Activated T-cell treated with anti-CD3 and anti-CD28 coated beads for 4 hours (primary cell): ENCODE results near the gene PRSS21.

Source experiments
- DNase-seq: peaks from one replicate; pipeline ENCODE4 v3.0.0-alpha.2; 2020

The PRSS21 gene, protein sequence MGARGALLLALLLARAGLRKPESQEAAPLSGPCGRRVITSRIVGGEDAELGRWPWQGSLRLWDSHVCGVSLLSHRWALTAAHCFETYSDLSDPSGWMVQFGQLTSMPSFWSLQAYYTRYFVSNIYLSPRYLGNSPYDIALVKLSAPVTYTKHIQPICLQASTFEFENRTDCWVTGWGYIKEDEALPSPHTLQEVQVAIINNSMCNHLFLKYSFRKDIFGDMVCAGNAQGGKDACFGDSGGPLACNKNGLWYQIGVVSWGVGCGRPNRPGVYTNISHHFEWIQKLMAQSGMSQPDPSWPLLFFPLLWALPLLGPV

DNA sequence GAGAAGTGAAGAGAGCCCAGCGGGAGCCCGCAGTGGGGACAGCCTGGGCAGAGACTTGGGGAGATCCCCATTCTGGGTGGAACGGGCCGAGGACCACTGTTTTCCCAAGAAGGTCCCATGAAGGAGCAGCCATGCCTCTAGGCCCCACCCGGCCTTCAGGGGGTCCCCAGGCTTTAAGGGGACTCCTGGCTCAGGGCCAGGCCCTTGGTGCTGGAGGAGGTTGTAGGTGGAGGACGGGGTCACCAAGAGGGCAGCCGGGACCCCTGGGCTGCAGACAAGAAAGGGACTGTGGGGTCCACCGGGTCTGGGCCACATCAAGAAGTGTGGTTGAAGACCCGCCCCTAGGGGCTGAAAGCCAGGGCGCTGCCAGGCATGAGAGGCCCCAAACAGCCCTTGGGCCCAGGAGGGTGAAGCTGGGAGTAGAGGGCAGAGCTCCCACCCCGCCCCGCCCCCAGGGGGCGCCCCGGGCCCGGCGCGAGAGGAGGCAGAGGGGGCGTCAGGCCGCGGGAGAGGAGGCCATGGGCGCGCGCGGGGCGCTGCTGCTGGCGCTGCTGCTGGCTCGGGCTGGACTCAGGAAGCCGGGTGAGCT, at the start of gene PRSS21:
Gene PRSS21 (plus strand): TSS at position 487 of the 589 bp plus-strand sequence. CDS start 32 bp downstream, at position 519.
- no peak for DNase-seq

- DNase-seq = no peak
Observed at GRCh38 chr16:2767891-2768290, 49.1 kb upstream of the PRSS21 start.

DNA sequence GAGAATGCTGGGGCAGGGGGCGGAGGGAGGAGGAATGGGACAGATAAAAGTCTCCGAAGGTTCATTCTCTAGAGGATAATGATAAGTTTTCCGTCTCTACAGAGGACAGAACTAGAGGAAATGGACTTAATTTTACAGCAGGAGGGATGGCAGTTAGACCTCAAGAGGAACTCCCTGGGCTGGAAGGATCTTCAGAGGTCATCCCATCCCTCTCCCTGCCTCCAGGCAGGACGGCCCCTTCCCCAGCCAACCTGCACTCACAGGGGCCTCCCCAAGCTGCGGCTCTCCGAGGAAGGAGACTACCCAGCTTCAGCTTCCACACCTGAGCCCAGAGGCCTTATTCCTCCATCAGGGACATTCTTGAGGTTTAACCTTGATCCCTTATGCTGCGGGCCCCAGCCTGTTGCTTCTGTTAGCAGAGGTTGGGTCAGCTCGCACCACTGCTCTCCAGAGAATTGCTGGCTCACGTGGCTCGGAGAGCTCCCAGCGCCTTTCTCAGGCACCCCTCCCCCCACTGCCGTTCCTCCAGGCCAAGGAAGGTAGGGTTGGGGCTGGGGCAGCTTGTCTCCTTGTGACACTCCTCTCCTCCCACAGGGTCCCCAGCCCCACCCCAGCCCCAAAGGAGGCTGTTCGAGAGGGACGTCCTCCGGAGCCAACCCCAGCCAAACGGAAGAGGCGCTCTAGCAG, 48.5 kb upstream of the PRSS21 start:
- DNase-seq = no peak

DNA sequence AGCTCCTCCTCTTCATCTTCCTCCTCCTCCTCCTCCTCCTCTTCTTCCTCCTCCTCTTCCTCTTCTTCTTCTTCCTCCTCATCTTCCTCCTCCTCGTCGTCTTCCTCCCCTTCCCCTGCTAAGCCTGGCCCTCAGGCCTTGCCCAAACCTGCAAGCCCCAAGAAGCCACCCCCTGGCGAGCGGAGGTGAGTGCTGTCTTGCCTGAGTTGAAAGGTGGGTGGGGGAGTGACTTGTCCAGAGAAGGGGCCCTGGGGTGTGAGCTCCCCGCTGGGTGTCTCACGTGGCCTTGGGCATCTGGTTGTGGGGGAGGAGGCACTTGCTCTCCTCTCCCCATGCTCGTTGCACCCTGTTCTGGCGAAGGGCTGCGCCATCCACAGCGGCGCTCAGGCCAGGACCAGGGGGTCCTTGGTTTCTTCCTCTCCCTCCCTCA, 47.9 kb upstream of the PRSS21 start:
- no peak for DNase-seq

DNA sequence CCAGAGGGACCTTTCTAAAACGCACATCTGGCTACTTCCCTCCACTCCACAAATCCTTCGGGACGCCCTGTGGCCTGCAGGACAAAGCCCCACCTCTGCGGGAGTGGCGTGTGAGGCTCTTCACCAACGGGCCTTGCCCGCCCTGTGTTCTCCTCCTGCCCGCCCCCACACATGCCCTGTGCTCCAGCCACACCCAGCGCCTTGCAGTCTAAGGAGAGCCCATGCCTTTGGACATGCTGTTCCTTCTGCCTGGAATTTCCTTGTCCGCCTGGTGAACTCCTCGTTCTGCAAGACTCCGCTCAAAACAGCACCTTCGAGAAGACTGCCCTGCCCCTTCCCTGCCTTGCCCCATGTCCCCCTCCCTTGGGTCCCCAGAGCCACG, 47.4 kb upstream of the PRSS21 start:
- no peak for DNase-seq

- no peak for DNase-seq
Observed at GRCh38 chr16:2770057-2770951, 46.7 kb upstream of the PRSS21 start.

- no peak for DNase-seq
Observed at GRCh38 chr16:2771496-2772402, 45.3 kb upstream of the PRSS21 start.

DNA sequence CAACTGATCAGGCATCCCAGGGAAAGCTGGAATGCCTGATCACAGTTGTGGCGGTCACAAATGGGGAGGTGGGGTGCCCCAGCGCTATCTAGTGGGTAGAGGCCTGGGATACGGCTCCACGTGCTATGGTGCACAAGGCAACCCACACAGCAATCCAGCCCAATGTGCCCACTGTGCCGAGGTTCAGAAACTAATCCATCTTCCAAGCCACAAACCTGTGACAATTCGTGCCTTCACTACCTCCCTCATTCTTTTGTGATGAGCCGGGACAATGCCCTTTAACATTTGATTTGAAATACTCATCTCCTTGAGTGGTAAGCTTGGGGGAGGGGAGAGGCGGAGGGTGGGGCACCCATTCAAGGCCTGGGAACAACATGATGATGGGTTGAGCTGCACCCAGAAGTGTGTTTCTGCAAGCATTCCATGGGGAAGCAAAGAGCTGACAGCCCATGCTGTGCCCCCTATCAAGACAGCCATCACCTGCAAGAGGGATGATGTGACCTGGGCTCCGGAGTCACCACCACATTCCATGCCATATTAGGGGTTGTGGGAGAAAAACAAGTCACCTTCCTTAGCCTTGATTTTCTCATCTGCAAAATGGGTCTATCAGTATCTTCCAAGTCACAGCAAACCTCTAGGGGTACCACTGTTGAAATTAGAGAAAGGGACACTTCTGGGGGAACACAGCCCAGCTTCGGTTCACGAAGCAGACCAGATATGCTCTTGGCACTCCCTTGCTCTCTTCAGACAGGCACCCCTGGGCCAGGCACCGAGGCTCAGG, 43.7 kb upstream of the PRSS21 start:
- DNase-seq = no peak

DNA sequence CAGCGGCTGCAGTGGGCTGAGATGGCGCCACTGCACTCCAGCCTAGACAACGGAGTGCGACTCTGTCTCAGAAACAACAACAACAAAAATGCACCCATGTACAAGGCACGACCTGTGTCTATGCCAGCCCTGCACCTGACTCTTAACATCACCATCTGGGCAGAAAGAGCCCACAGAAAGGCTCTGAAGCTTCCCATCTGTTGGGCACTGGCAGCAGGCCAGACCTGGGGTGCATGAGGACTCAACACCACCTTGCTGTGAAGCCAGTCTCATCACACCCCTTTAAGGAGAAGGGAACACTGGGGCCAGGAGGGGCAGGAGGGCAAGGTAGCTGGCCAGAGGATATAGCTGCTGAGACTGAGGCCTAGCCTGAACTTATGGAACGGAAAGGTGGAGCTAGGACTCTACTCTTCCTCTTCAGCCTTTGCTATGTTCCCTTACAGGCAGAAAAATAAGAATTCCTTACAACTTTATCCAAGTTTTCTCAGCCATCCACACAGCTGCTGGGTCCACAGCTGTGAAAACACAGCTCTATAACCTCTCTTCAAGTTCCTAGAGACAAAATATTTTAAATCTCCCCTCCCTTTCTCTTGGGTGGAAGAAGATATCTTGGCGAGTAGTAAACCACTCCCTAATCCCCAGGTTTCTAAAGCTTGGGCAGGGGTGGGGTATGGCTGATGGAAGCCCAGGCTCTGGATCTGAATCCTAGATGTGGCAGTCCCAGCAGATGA, 42.7 kb upstream of the PRSS21 start:
- no peak for DNase-seq

DNA sequence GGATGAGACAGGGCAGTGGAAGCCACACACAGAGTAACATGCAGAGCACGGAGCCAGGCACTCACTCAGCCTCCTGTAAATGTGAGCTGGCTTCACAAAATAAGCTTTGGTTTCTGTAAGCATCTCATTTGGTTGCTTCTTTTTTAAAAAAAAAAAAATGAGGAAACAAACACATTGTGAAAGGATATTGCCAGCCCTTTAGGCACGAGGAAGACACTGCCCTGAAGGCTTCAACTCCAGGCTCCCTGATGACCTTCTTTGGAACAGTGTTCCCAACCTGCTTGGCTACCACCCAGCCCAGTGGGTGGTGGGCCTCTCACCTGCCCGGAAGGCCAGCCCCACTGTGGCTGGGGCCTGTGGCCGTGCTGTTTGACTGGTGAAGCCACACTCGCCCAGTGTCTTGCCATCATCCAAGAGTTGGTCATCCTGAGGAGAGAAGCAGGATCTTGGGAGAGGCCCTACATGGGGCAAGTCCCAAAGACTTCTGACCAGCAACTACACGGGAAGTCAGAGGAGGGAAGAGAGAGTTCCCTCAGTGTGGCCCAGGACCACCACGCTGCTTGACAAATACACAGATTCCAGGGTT, 41.8 kb upstream of the PRSS21 start:
- DNase-seq = no peak

DNA sequence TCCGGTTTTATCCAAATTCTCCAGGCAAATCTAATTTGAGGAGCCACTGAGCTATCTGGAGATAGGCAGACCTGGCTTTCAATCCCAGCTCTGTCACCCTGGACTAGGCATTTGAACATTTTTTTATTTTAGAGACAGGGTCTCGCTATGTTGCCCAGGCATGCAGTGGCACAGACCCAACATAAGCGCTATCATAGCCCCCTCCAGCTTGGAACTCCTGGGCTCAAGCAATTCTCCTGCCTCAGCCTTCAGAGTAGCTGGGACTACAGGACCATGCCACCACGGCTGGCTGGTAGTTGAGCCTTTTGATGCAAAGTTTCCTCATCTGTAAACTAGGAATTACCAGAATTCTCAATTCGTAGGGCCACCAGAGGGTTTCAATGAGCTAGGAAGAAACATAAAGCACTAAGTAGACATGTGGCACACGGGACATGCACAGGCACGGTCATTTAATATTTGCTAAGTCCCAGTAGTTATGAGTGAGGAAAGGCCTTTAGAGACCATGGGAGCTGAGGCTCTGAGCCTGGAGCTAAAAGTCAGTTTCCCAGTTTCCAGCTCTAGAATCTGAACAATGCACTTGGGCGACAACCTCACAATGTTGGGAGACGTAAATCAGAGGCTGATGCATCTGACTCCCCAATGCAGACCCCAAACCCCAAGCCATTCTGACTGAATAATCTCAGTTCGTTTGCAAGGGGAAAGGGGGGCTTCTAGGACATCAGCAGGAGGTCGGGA, 41.1 kb upstream of the PRSS21 start:
- no peak for DNase-seq

DNA sequence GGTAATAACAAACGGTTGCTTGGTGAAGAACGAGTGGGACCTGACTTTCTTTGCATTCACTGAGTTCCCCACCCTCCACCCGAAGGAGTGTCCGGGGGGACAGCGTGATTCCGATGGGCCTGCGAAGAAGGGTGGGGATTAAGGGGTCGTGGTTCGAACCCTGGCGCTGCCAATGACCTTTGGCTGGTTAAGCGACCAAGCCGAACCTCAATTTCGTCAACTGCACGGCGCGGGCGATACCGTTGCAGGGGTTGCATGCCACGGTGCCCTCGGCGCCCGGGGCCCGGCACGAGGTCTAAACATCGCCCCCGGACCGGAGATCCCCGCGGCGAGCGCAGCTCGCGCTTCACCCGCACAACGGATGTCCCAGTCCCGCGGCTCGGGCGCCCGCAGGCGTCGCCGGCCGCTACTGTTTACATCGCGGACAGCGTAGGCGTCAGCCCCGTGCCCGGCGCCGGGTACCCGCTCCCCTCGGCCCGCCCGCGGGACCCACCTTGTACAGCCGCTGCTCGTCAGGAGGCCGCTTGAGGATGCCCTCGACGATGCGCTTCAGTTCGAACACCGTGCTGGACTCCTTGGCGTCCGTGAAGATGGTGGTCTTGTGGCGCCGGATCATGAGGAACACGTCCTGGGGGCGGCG, 40.4 kb upstream of the PRSS21 start:
- no peak for DNase-seq

GRCh38 chr16:2777231-2777902, 39.7 kb upstream of the PRSS21 start, which contains the start of gene ELOB:
TSS of gene ELOB (minus strand) at chr16:2777280. CDS start at chr16:2777239, 41 bp downstream.
- DNase-seq = peak; percentile 84

DNA sequence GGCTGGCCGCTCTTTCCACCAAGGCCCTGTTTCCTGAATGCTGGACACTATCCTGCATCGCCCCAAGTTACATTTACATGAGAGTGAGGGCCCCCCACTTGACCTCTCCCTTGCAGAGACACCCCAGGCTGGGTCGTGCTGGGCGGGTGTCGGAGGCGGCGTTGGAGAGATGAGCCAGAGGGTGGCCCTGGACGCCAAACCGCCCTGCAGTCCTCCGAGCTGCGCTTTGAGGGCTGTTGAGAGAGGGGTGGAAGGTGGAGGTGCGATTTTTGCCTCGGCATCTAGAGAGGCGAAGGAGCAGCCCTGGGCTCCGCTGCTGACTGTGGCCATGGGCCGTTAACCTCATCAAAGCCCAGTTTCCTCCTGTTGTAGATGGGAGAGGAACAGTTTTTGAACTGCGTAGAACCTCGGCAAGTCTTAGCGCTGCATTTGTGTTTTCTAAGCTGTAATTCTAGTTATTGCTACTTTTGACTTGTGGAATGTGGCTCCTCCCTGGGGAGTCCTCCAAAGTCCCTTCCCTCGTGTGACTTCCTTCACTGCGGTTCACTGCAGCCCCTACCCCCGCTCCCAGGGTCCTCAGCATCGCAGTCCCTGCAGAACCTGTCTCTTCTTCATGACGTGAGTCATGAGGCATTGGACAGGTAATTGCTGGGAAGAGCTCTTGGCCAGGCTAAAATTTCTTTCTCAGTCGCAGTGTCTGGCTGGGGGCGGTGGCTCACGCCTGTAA, 39.0 kb upstream of the PRSS21 start:
- no peak for DNase-seq

DNA sequence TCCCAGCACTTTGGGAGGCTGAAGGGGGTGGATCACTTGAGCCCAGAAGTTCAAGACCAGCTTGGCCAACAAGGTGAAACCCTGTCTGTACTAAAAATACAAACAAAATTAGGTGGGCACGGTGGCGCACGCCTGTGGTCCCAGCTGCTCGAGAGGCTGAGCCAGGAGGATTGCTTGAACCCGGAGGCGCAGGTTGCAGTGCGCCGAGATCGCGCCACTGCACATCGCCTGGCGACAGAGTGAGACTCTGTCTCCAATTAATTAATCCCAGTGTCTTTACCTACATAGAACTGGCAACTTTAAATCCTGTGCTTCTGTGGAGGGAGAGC, 38.4 kb upstream of the PRSS21 start:
- no peak for DNase-seq

DNA sequence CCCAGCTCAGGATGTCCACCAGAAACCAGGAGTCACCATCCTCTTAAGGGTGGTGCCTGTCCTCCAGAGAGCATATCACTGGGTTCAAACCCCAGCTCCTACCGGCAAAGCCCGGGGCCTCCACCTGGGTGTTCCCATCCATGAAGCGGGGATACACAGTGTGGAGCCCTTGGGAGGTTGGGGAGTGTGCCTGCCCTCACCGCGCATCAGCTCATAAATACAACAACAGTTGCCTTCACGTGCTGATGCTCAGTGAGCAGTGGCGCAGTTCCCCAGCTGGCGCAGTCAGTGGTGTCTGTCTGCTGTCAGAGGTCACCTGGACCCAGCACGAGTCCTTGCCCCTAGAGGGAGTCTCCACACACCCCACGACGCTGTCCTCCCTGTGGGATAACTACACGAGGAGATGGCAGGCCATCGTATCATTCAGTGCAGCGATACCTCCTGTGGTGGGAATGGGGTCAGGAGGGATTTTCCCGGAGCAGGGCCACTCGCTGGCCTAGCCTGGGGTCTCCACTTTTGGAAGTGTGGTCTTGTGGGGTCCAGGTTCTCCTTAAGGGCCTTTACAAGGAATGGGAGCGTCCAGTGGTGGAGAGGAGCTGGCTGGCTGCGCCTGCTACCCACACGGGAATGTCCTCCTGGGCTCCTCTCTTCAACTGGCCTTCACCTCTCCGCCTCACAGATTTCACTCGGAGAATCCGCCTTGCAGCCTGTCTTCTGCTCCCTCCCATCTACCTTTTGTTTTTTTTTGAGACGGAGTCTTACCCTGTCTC, 37.7 kb upstream of the PRSS21 start:
- DNase-seq = no peak
